ENCODE results near the gene ENTPD2.
A peak's percentile ranks its signal among the peaks of the same experiment; 100 is the strongest.

ENTPD2 gene

GRCh38 chr9:137026384-137026783, 27.5 kb downstream of the ENTPD2 start:
- no peak for TF ChIP-seq CTCF (IDR thresholded peaks at IDR 0.05; ENCODE audit: low read depth, low read length, missing control alignments)
- in situ Hi-C loops (cut with HindIII; ENCODE audit: low pct_ligation_motif_present, low sequenced_read_pairs): loop anchor here (25.0 kb wide), 2 partner anchors 89 to 214 kb away; partner anchors contain the start of genes C8G, FBXW5 and RABL6
- no peaks in the 10 kb centered on the region for H3K36me3 ChIP-seq (replicated peaks)
- H3K4me3 ChIP-seq (ENCODE audit: low read depth, low read length): no peak overlapping the region
- no peak overlapping the region for H3K27ac ChIP-seq
- H3K27me3 ChIP-seq (replicated peaks): no peaks in the 10 kb centered on the region
- no peak for DNase-seq

GRCh38 chr9:137025517-137025966, 28.3 kb downstream of the ENTPD2 start:
- Histone ChIP-seq H3K27me3 (replicated peaks) (no peaks in the 10 kb centered on the region), H3K36me3 (replicated peaks) (no peaks in the 10 kb centered on the region), H3K4me3 (ENCODE audit: low read depth, low read length) (no peak overlapping the region), H3K27ac (no peak overlapping the region)
- TF ChIP-seq CTCF (IDR thresholded peaks at IDR 0.05; ENCODE audit: low read depth, low read length, missing control alignments): no peak
- no peak for DNase-seq
- in situ Hi-C loops (cut with HindIII; ENCODE audit: low pct_ligation_motif_present, low sequenced_read_pairs): loop anchor here (25.0 kb wide), 2 partner anchors 88 to 213 kb away; partner anchors contain the start of genes C8G, FBXW5 and RABL6

DNA sequence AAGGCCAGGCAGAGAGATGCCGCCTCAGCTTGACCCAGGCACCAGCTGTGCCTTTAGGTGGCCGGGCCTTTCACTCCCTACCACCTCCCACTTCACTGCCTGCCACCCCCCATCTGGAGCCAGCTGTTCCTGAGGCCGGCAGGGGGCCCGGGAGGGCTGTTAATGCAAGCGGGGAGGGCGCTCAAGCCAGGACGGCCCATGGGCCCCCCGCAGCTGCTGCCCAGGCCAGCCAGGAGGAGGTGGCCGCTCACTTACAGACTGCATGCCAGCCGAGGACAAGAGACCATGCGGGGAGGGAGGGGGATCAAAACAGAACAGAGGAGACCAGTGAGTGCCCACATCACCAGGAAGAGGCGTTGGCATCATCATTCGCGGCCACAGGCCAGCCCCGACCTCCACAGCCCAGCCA, 30.3 kb downstream of the ENTPD2 start:
- no peak overlapping the region for H3K27ac ChIP-seq
- peaks cover 2% of the 10 kb centered on the region for H3K36me3 ChIP-seq (replicated peaks)
- H3K4me3 ChIP-seq (ENCODE audit: low read depth, low read length): no peak overlapping the region
- TF ChIP-seq CTCF (IDR thresholded peaks at IDR 0.05; ENCODE audit: low read depth, low read length, missing control alignments): peak; percentile 9
- in situ Hi-C loops (cut with HindIII; ENCODE audit: low pct_ligation_motif_present, low sequenced_read_pairs): no loop called here
- DNase-seq: no peak
- H3K27me3 ChIP-seq (replicated peaks): no peaks in the 10 kb centered on the region

DNA sequence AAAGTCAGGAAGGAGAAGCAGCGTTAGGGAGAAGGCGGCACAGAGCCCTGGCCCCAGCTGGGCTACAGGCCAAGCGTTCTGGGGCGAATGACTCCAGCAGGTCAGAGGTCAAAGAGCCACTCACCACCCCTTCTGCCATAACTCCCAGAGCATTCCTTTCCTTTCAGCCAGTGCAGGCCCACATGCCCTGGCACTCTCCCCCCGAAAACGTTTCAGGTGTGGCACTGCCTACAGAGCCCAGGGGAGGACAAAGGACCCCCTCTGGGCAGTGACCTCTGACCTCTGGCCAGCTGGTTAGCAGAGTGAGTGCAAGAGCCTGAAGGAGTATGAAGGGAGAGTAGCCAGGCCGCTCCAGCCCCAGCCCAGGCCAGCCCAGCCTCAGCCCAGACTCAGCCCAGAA, 30.7 kb downstream of the ENTPD2 start:
- in situ Hi-C loops (cut with HindIII; ENCODE audit: low pct_ligation_motif_present, low sequenced_read_pairs): no loop called here
- Histone ChIP-seq H3K27ac (no peak overlapping the region), H3K4me3 (ENCODE audit: low read depth, low read length) (no peak overlapping the region), H3K36me3 (replicated peaks) (peaks cover 2% of the 10 kb centered on the region), H3K27me3 (replicated peaks) (no peaks in the 10 kb centered on the region)
- no peak for TF ChIP-seq CTCF (IDR thresholded peaks at IDR 0.05; ENCODE audit: low read depth, low read length, missing control alignments)
- DNase-seq: no peak

GRCh38 chr9:137022662-137023008, 31.2 kb downstream of the ENTPD2 start:
- in situ Hi-C loops (cut with HindIII; ENCODE audit: low pct_ligation_motif_present, low sequenced_read_pairs): no loop called here
- no peak for TF ChIP-seq CTCF (IDR thresholded peaks at IDR 0.05; ENCODE audit: low read depth, low read length, missing control alignments)

DNA sequence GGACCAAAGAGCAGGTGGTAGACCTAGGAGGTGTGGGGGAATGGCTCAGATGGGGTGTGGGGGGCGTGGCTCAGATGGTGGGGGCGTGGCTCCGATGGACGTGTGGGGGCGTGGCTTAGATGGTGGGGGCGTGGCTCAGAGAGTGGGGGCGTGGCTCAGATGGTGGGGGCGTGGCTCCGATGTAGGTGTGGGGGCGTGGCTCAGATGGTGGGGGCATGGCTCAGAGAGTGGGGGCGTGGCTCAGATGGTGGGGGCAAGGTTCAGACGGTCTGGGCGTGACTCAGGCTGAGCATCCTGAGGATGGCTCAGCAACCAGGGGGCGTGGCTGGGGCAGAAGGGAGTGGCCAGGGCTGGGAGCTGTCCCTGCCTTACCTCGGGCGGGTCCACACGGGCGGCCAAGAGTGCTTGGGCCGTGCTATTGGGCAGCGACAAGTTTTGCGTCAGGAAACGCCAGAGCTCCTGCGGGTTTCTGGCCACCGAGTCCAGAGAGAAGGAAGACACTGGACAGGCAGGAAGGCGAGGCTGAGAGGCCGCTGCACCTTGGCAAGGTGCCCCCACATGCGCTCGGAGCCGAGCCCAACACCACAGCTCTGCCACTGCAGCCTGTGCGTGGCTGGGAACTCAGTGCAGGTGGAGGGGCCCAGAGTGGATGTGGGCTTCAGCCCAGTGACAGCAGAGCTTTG, 31.7 kb downstream of the ENTPD2 start:
- peak; percentile 47 for DNase-seq
- in situ Hi-C loops (cut with HindIII; ENCODE audit: low pct_ligation_motif_present, low sequenced_read_pairs): no loop called here
- Histone ChIP-seq H3K27ac (no peak overlapping the region), H3K27me3 (replicated peaks) (no peaks in the 10 kb centered on the region), H3K4me3 (ENCODE audit: low read depth, low read length) (no peak overlapping the region), H3K36me3 (replicated peaks) (peaks cover 7% of the 10 kb centered on the region)
- TF ChIP-seq CTCF (IDR thresholded peaks at IDR 0.05; ENCODE audit: low read depth, low read length, missing control alignments): no peak

More at GRCh38 chr9:137022662-137023008, 31.2 kb downstream of the ENTPD2 start:
- Histone ChIP-seq H3K4me3 (ENCODE audit: low read depth, low read length) (no peak overlapping the region), H3K27me3 (replicated peaks) (no peaks in the 10 kb centered on the region), H3K36me3 (replicated peaks) (peaks cover 2% of the 10 kb centered on the region), H3K27ac (no peak overlapping the region)
- no peak for DNase-seq

Measured in brain microvascular endothelial cell (primary cell).